HG02798 (cell line): ENCODE data around the gene VIM.
"Not testable (repeated sequence)": the region's sequence is repeated elsewhere in the genome, so short reads cannot be mapped to it uniquely, and the experiment has no call there.

Experiments used
- ATAC-seq: cut with Tn5 transposase; IDR thresholded peaks from one replicate; pipeline ENCODE4 v1.9.1; 2021; ENCODE audit warnings: mild to moderate bottlenecking; ENCODE audit not compliant: unreplicated experiment, poor library complexity

Gene VIM

GRCh38 chr10:17250736-17251135 lies 22.7 kb downstream of the VIM start:
- ATAC-seq: no peak

- not testable (repeated sequence) for ATAC-seq
Observed at GRCh38 chr10:17254543-17255050, 26.6 kb downstream of the VIM start.

DNA sequence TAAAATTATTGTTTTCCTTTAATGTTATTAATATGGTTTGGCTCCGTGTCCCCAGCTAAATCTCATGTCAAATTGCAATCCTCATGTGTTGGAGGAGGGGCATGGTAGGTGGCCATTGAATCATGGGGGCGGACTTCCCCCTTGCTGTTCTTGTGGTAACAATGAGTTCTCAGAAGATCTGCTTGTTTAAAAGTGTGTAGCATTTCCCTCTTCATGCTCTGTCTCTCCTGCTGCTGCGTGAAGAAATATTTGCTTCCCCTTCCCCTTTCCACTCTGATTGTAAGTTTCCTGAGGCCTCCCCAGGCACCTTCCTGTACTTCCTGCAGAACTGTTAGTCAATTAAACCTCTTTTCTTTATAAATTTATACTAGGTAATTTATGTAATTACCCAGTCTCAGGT lies 27.5 kb downstream of the VIM start:
- ATAC-seq: no peak

GRCh38 chr10:17256051-17256450 lies 28.0 kb downstream of the VIM start:
- no peak for ATAC-seq

DNA sequence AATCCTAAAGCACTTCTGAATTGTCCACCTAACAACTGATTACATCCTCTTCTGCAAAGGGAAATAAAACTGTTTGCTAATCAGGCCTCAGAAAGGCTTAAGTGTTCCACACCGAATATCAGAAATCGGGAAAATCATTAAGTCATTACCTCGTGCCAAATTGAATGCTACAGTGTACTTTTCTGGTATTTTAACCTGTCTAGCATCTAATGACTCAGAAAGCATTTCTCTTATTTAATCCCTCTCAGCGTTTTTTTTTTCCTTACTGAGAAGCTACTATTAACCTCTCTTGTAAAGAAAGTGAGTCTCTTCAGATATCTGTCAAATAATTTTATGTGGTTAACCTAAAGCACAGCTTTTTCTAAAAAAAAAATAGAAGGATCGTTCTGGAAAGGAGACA lies 28.6 kb downstream of the VIM start:
- no peak for ATAC-seq

DNA sequence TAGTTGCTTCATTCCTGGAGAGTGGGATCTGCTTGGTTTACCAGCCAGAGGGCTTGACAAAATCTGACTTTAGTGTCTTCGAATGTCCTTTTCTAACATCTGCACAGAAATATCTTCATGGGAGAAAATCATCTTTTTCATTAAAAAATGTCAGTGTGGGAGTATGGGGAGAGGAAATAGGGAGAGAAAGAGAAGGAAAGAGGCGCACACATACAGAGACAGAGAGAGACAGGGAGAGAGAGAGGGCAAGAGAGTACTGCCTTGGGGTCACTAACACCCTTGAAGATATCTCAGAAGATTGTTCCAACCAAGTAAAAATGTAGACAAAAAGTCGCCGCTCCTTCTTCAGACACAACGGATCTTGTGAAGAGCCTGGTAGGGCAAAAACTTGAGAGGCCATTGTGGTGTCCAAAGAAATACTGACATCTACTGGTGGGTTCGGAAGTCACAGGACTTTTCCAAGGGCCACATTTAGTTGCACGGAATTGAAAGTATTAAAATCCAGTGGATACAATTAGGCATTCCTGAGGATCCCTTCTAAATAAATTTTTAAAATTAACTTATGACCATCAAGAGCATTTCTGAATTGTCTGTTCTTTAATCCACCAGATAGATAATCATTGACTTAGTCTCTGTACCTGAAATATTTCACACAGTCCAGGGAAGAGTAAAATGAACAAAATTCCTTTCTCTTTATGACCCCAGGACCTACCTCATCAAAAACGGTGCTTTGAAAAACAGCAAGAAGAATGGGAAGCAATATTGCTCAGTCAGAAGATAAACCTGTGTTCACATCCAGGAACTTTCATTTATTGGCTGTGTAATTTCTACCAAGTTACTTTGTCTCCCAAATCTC lies 29.7 kb downstream of the VIM start:
- peak; percentile 84 for ATAC-seq

- no peak for ATAC-seq
Observed at GRCh38 chr10:17262502-17262901, 34.5 kb downstream of the VIM start.

DNA sequence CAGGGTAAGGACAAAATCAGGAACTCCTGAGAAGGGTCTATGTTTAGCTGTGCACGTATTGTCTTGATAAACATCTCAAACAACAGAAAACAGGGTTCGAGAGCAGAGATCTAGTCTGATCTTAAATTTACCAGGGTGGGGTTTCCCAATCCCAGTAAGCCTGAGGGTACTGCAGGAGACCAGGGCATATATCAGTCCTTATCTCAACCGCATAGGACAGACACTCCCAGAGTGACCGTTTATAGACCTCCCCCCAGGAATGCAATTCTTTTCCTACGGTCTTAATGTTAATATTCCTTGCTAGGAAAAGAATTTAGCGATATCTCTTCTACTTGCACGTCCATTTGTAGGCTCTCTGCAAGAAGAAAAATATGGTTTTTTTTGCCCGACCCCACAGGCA lies 35.5 kb downstream of the VIM start:
- no peak for ATAC-seq

DNA sequence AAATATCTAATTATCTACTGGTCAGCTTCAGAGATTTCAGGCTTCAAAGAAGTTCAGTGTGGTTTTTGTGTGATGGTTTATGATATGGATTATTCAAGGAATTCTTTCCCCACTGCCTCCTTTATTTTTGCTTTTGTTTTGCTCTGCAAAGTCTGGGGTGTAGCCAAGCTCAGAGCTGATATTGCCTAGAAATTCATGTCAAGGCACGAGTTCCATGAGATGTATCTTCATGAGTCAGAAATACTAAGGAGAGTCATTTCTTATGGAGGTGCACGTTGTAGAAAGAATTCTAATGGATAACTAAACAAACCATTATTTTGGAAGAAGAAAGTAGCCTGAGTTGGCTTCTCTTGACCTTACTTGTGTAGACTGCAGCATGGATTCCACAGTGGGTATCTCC lies 37.4 kb downstream of the VIM start:
- ATAC-seq: no peak

GRCh38 chr10:17266549-17266948 lies 38.5 kb downstream of the VIM start:
- not testable (repeated sequence) for ATAC-seq

GRCh38 chr10:17272648-17273047 lies 44.6 kb downstream of the VIM start:
- no peak for ATAC-seq

- ATAC-seq: no peak
Observed at GRCh38 chr10:17273403-17273802, 45.4 kb downstream of the VIM start.

- ATAC-seq: no peak
Observed at GRCh38 chr10:17276756-17277424, 48.8 kb downstream of the VIM start.

DNA sequence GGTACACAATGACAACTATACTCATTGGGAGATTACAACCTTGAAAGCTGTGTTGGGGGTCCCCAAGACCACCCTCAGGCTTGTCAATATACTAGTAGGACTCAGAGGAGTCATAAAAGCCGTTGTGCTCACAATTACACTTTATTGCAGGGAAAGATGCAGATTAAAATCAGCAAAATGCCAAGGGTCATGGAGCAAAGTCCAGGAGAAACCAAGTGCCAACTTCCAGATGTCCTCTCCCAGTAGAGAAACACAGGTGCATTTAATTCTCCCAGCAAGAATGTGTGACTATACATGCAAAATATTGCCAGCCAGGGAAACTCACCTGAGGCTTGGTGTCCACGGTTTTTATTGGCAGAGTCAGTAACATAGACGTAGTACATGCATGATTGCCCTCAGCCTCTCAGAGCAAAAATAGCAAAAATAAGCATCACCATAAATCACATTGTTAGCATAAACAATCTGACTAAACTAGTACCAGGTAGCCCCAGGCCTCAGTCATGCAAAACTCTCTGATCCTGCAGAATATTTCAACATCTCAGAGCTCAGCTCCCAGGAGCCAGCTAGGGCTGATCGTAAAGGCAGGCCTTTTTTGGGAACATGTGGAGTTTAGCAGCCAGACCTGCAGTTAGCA lies 50.7 kb downstream of the VIM start:
- no peak for ATAC-seq

GRCh38 chr10:17282311-17282710 lies 54.3 kb downstream of the VIM start:
- no peak for ATAC-seq

DNA sequence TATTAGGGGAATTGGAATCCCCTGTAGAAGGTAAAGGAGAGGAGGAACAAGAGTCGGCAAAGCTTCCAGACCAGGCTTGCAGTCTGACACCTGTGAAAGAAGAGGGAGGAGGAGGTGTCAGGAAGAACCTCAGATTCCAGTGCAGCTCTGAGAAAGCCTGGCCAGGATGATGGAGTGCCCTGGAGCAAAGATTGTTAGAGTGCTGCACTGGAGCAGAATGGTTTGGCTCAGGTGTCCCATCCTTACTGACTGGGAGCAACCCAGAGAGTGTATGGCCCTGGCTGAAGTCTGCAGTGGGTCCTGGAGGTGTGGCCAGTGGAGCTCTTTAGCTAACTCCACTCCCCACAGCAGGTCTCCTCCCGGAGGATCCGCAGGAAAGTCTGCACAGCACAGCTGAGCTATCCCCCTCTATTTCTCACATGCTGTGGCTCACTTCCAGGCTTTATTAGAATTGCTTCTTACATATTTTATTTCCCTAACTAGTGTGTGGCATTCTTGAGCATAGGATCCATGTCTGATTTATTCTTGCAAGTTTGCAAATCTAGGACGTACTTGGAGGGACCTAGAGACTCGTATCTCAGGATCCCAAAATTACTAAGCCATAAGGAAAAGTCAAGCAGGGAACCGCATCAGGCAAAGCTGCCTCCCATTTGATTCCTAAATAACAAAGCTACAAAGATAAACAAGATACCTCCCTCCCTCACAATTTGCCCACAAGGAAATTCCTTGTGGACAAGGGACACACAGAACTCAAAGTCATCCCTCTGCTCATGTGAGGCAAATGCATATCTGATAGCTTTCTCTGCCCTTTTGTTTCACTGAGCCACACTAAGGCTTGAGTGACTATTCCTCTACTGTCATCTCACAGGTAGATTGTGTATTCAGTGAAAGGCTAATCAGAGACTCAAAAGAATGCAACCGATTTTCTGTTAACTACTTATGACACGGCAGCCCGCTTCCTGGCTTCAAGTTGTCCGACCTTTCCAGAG lies 58.8 kb downstream of the VIM start:
- ATAC-seq: no peak
